Mucosa of gallbladder (tissue), 1 donor: ENCODE data around the gene PRUNE2. TPM values are rescaled to one million over a fixed set of nuclear protein-coding genes. Genes with fewer than 3 reads are reported as not detected.
A peak's percentile ranks its signal among the peaks of the same experiment; 100 is the strongest.
"Not testable (repeated sequence)": the region's sequence is repeated elsewhere in the genome, so short reads cannot be mapped to it uniquely, and the experiment has no call there.

ENCODE experiments used
- DNase-seq: peaks from one replicate; pipeline ENCODE4 v3.0.0-alpha.2; 2020; ENCODE audit warnings: low spot score
- total RNA-seq: library from RNA; stranded (reverse); gene quantifications from one replicate; pipeline ENCODE4 v1.2.1, GENCODE V29; 2021
- donor health status: DM: no; HTN: no; CAD: no.

Gene PRUNE2, protein sequence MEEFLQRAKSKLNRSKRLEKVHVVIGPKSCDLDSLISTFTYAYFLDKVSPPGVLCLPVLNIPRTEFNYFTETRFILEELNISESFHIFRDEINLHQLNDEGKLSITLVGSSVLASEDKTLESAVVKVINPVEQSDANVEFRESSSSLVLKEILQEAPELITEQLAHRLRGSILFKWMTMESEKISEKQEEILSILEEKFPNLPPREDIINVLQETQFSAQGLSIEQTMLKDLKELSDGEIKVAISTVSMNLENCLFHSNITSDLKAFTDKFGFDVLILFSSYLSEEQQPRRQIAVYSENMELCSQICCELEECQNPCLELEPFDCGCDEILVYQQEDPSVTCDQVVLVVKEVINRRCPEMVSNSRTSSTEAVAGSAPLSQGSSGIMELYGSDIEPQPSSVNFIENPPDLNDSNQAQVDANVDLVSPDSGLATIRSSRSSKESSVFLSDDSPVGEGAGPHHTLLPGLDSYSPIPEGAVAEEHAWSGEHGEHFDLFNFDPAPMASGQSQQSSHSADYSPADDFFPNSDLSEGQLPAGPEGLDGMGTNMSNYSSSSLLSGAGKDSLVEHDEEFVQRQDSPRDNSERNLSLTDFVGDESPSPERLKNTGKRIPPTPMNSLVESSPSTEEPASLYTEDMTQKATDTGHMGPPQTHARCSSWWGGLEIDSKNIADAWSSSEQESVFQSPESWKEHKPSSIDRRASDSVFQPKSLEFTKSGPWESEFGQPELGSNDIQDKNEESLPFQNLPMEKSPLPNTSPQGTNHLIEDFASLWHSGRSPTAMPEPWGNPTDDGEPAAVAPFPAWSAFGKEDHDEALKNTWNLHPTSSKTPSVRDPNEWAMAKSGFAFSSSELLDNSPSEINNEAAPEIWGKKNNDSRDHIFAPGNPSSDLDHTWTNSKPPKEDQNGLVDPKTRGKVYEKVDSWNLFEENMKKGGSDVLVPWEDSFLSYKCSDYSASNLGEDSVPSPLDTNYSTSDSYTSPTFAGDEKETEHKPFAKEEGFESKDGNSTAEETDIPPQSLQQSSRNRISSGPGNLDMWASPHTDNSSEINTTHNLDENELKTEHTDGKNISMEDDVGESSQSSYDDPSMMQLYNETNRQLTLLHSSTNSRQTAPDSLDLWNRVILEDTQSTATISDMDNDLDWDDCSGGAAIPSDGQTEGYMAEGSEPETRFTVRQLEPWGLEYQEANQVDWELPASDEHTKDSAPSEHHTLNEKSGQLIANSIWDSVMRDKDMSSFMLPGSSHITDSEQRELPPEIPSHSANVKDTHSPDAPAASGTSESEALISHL (N-terminal part only)
- total RNA-seq = 91.7 TPM

DNA sequence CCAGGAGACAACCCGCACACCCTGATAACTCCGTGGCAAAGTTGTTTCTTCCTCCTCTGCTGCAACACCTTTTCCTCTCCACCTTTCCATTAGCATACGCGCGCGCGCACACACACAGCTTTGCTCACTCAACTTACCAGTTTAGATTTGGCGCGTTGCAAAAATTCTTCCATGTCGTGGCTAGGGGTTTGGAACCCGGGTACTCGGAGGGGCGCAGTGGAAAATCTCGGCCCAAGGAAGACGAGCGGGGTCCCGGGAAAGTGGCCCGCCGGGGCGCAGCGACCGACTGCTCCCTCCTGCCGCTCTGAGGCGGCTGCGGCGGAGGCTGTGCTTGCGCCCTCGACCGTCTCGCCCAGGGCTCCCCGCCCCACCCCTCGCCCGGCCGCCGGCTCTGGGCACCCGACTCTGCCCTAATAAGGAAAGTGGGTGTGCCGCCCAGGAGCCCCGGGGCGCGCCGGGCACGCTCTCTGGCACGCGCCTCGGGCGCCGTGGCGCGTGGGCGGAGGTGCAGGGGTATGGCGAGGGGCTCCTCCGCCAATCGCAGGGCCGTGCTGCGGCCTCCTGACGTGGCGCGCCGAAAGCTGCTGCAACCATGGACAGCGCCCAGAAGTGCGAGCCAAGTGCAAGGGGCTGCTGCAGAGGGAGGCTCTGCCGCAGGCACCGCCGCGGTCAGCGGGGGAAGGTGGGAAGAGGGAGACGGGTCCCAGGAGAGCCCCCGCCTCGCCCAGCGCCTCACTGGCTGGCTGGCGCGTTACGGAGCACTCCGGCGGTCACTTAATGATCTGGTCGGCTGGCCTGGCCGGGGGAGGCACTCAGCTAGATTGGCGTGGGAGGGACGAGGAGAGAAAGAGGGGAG, at the start of gene PRUNE2:
TSS of gene PRUNE2 (minus strand) at position 324 of the 856 bp plus-strand sequence. CDS start at position 173, 151 bp downstream.
- DNase-seq = peak; percentile 73

GRCh38 chr9:76955406-76955805, 49.5 kb upstream of the PRUNE2 start:
- DNase-seq = not testable (repeated sequence)

DNA sequence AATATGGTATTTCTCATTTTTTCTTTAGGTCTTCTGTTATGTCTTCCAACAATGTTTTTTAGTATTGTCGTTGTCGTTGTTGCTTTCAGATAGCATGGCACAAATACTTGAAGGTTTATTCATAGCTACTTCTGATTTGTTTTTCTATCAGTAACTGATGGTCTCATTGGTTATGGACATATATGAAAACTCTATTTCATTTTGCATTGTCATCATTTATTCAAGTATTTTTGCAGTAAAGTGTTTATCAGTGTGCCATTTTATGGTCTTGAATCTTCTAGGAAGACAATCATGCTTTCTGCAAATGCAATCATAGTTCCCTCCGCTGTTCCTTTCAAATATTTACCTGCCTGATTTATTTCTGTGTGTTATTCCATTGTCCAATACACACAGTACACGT, 44.0 kb upstream of the PRUNE2 start:
- no peak for DNase-seq

DNA sequence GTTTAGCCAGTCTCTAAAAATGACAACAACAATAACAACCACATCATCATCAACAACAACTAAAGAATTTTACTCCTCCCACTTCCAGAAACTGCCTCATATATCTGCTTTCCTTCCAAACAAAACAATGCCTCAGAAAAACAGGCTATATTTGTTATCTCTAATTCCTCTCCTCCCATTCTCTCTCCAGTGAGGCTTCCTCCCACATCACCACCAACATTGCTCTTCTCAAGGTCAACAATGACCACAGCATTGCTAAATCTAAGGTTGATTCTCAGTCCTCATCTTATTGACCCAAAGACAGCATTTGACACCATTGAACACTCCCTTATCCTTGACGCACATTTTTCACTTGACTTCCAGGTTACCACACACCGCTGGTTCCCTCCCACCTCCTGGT, 38.1 kb upstream of the PRUNE2 start:
- DNase-seq = no peak

DNA sequence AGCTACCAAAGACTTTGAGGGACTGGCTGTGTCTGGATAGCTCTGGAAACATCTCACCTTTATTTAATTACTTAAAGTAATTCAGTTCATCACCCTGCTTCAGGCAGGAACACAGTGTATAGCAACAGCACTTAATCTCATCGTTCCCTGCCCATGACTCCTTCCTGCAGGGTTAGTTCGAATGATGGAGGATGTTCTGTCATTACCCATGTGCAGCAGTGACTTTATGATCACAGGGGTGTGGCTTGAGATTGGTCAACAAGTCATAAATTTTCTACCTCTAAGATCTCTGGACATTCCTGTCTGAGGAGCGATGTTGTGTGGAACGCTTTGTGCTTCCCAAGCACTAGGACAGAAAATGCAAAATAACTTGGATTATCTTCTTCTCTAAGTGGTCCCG, 37.1 kb upstream of the PRUNE2 start:
- no peak for DNase-seq

DNA sequence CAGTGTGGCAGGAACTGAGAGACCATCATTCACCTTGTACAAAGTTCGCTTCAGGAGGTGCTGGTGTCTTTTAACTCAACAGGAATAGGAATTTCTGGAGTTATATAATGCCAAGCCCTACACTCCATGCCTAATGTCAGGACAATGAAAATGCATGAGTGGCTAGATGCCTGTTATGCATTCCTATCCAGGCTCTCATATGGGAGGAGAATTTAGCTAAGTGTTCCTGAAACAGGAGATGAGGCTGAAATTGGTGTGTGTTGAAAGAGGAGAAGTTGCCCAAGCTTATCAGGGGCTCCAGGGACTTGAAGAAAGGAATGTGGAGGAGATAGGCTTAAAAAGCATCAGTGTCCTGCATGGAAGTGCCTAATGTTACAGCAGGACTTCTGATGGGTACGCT, 26.8 kb upstream of the PRUNE2 start:
- DNase-seq = no peak

DNA sequence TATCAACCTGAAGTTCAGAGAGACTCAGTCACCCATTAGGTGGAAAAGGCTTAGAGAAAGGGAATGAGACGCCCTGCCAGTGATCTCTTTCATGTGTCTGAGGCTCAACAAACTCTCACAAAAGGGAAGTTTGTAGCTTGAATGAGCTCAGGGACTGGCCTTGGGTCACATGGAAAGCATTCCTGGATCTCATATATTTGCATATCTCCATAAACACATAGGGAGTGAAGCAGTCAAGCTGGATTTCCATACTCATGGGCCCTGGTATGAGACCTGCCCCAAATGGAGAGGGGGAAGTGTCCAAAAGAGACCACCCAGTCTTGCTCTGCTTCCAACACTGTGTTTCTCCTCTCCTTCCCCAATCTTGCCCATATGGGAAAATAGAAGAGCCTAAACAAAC, 26.4 kb upstream of the PRUNE2 start:
- no peak for DNase-seq

- no peak for DNase-seq
These were observed 21.8 kb upstream of the PRUNE2 start for GRCh38 chr9:76927540-76928240.

DNA sequence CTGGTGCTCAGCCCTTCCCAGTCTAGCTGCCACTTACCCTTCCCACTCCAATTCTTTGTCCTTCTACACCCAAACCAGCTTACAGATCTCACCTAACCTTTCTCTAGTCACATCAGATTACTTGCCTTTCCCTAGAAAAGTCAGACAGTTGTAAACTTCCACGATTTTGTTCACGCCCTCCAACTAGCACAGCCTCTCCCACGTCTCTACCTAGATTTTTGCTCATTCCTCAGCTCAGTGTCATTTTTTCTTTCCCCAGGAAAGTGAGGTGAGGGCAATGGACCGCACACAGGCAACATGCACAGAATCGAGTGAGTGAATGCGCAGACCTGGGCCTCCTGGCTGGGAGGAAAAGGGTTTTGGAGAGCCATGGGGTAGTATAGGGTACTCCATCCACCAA, 20.9 kb upstream of the PRUNE2 start:
- no peak for DNase-seq

GRCh38 chr9:76926324-76926741, 20.4 kb upstream of the PRUNE2 start:
- no peak for DNase-seq

- no peak for DNase-seq
These were observed 15.3 kb upstream of the PRUNE2 start for GRCh38 chr9:76921165-76921564.

GRCh38 chr9:76917299-76917698, 11.4 kb upstream of the PRUNE2 start:
- DNase-seq = no peak

DNA sequence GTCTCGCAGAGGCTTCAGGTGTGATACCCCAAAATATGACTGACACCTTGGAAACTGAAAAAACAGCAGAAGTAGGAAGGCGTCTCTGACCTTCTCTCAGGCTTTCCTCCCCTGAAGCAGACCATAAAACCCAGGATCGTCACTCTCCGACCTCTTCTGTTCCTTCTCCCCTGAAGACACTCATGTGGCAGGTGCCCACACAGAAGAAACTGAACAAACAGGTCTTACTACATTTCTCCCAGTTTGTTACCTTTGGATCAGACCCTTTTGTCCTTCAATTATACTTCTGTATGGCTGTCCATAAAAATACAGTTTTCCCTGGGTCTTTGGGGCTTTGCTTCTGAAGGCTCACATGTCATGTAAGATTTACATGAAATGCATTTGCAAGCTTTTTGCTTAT, 10.3 kb upstream of the PRUNE2 start:
- no peak for DNase-seq

GRCh38 chr9:76913467-76913866, 7.6 kb upstream of the PRUNE2 start:
- DNase-seq = no peak

DNA sequence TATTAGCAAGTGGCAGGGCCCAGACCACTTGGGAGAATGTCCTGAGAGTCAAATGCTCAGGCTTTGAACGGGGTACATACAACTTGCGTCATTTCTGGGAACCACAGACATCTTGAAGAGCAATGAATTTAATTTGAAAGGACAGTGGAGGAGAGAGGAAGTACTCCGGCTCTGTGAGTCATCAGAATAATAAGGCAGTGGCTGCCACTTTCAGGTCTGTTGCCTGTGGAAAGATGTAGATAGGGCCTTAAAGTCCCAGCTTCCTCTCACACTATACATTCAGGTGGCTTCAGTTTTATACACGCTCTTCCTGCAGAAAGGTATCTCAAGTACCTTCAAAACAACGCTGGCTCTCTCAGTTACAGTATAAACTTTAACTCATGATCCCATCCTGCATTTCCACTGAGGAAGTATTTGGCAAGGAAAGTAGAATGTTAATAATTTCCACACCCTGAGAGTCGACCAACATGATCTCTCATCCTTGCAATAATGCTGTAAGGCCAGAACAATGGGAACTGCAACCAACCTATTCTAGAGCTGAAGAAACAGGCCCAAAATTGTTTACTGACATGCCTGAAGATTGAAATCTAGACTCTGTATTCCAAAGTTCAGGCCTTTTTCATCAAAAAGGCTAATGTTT, 6.8 kb upstream of the PRUNE2 start:
- DNase-seq = no peak

DNA sequence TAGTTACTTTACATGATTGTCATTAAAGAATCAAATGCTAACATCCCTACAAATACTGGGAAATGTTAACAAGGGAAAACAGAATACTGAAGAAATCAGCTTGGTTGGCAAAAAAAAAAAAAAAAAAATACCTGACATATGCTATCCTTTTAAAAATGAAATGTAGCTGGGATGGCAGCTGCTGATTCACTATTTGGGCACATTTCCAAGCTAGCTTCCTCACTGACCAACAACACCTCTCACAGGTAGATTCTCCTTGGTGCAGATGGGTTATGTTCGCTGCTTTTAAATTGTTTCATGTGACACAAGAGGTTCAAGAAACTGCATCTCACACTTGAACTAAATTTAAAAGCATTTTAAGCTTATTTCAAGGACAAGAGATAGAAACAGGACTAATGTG, 6.1 kb upstream of the PRUNE2 start:
- no peak for DNase-seq

DNA sequence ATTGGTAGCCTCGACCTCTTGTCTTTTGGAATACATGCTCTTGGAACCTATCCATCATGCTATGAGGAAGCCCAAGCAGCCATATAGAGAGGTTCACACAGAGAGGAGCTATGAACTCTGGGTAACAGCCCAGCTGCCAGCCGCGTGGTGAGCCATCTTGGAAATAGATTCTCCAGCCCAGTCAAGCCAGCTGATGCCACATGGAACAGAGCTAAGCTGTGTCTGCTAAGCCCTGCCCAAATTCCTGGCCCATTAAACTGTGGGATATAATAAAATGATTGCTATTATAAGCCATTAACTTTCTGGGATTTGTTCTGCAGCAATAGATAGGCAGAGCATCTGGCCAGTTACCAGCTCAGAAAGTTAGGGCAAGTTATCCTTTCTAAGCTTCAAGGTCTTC, 4.9 kb upstream of the PRUNE2 start:
- no peak for DNase-seq

DNA sequence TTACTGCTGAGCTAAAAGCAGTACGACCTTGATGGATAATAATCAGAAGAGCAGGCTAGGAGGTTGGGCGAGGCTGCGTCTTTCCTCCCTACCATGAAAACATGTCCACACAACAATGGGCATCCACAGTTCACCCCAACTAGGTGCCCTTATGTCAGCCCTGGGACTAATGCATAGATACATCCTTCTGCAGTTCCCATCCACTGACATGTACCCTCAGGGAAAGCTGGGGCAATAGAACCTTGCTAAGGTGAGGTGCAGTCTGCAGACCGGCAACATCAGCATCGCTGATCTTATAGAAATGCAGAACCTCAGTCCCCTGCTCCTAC, 697 bp upstream of the PRUNE2 start:
- DNase-seq = no peak

GRCh38 chr9:76904661-76905457, 1.1 kb downstream of the PRUNE2 start:
- DNase-seq = no peak
